HG02798 (cell line): ENCODE measurements around the gene FRS2.
"Not testable (repeated sequence)": the region's sequence is repeated elsewhere in the genome, so short reads cannot be mapped to it uniquely, and the experiment has no call there.

Source experiments
- ATAC-seq: cut with Tn5 transposase; IDR thresholded peaks from one replicate; pipeline ENCODE4 v1.9.1; 2021; ENCODE audit warnings: mild to moderate bottlenecking; ENCODE audit not compliant: unreplicated experiment, poor library complexity

FRS2 gene, protein sequence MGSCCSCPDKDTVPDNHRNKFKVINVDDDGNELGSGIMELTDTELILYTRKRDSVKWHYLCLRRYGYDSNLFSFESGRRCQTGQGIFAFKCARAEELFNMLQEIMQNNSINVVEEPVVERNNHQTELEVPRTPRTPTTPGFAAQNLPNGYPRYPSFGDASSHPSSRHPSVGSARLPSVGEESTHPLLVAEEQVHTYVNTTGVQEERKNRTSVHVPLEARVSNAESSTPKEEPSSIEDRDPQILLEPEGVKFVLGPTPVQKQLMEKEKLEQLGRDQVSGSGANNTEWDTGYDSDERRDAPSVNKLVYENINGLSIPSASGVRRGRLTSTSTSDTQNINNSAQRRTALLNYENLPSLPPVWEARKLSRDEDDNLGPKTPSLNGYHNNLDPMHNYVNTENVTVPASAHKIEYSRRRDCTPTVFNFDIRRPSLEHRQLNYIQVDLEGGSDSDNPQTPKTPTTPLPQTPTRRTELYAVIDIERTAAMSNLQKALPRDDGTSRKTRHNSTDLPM

DNA sequence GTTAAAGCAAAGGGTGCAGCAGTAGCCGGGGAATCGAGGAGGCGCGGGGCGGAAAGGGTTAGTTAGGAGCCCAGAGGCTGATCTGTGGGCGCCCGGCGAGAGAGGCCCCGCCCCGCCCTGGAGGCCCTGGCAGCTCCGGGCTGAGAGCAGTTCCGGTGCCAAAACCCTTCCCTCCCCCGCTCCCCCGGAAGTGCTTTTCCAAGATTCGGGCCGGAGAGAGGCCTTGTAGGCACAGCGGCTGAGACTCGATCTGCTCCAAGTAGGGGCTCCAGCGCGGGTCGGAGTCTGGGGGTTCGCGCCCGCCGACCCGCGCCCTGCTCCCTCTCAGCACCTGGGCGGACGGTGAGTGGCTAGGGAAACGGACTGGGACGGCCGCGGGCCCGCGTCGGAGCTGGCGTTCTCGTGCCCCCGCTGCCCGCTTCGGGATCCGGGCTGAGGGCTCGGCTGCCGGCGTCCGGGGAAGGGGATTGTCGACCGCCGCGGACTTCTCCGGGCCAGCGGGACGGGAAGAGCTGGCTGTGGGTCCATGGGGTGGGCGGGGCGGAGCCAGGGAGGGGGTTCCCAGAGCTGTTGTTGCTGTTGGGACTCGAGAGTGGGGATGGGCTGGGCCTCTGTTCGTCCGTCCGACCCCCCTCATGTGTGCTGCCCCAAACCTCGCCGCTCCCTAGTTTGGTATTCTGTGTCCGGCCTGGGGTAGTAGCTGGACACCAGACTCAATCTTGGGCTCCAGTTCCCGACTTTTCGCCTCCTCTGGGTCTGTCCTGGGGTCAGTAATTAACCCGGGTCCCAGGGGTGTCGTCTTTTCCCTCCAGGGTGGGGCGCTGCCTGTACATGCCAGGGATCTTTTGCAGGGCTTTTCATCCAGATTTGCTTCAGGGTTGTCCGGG lies at the start of gene FRS2:
Gene FRS2, plus strand, starts transcription at position 200 of the 887 bp plus-strand sequence. CDS start 98,643 bp downstream, outside the sequence.
- ATAC-seq = peak; percentile 98

DNA sequence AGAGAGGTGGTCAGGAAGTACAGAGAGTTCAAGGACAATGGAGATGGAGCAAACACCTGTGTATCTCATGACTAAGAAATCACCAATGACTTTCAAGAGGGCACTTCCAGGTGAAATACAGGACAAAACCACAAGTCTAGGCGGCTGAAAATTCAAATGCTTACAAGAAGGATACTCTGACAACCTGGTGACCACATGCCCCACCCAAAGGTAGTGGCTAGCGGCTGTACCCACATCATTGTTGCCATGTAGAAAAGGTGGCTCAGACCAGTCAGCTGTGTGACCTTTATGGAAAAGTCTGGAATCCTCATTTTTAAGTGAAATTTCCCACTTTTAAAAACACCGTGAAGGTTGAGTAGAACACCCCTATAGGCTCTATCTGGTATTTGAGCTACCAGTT lies 48.6 kb upstream of the FRS2 start:
- ATAC-seq = no peak

DNA sequence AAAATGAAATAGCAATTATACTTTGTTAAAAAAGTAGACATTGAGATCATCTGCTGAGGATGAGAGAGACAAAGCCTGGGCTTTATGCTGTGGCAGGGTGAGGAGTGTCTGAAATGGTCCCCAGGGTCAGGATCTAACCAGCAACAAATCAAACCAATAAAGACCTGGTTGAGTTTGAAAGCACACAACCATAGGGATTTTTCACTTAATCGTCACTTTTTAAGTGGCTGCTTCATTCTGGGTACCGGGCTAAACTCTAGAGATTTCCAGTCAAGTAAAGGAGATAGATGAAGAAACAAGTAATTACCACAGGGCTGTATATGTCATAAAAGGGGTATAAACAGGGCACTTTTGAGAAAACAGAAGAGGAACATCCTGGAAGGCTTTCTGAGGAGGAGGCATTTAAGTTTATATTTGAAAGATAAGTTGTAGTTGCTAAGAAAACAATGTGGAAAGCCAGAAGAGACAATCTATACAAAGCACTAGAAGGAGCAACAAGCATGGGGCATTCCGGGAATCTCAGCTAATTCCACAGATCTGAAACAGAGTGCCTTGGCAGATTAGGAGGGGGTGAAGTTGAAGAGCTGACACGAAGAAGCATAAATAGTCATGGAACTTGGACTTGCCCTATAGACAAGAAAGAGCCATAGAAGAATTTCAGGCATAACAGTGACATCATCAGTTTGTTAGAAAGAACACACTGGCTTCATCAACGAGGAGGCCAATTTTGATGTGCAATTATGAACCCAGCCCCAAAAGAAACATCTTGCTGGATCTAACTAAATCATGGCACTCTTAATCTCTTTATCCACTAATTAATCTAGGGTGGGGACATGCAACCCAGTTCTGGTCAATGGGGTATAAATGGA lies 46.9 kb upstream of the FRS2 start:
- no peak for ATAC-seq

DNA sequence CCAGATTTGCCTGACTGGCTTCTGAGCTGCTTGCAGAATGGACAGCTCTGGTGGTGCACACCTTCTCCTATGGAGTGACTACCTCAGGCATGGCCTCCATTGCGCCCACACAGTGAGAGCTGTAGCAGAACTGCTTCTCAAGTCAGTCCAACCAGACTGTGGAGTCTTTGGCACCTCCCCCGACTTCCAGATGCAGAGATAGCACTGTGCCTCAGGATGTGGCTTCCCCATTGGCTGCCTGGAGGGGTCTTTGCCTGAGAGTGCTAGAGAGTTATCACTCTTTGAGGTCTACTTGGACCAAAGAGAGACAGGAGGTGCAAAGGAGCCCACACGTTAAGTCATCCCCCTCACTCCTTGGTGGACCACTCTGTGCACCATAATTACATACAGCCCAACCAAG lies 44.8 kb upstream of the FRS2 start:
- ATAC-seq = no peak

DNA sequence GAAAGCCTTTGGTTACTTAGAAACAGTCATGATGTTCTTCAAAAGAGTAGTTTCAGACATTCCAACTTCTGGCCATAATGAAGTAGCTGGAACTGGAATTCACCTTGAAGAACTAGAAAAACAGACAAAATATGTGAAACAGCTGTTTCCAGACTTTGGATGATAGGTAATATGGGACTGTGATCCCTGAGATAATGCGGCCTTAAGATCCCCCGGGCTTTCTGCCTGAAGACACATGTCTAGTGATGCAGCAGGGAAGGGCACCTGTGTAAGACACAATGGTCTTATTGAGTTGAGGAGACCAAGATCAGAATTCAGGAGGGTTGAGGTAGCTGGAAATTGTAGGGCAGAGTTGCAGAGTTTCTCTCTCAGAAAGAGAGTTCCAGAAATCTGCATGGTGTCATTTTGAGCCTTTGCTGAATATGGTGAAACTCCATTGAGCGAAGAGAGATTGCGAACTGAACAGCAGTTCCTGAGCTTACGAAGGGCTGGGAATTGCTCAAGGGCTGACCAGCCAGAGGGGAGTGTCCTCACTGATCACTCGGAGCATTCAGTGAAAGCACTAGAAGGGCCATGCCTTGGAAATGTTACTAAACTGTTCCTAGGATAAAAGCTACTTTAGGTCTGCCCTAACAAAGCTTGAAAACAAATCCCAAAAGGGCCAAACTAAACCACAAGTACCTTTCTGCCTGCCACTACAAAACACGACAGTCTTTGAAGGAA lies 41.7 kb upstream of the FRS2 start:
- ATAC-seq = no peak

DNA sequence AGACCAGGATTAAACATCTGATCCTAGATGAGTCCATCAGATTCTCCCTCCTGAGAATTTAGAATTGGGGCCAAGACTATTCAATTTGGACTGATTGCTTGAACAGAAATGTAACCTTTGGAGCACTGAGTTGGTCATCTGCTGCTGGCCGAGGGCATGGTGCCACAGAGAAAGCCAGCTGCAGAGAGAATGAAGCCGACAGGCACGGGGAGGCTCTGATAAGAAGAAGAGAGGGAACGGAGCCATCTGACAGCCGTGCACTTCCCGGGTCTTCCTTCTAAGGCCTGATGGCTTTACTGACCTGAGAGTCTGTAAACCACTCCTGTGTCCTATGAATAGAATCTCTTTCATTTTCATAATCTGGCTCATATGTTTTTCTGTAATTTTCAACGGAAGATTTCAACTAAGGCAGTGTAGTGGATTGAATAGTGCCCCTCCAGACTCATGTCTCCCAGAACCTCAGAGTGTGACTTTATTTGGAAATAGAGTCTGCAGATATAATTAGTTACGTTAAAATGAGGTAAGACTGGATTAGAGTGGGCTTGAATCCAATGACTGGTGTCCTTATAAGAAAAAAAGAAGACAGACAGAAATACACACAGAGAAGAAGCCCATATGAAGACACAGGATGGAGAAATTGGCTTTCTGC lies 39.1 kb upstream of the FRS2 start:
- no peak for ATAC-seq

DNA sequence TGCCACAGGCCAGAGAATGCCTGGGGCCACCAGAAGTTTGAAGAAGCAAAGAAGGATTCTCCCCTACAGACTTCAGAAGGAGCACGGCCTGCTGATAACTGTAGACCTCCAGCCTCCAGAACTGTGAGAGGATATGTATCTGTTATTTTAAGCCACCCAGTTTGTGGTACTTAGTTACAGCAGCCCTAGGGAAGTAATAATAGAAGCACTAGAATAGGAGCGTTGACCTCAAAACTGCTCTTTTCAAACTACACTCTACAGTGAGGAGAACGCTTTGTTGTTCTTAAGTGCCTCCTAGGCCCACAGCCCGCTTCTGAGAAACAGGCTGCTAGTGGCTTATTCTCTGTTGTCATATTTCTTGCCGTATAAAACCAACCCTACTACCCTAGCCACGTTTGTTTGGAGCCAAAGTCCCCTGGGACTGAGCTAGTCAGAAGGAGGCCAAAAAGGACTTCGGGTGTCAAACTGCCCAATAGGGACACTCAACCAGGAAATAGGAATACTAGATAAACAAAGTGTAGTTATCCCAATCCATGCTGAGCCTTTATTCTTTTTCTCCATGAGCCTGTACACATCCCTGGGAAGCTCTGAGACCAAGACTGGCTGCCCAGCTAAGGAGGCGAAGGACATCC lies 38.5 kb upstream of the FRS2 start:
- no peak for ATAC-seq

DNA sequence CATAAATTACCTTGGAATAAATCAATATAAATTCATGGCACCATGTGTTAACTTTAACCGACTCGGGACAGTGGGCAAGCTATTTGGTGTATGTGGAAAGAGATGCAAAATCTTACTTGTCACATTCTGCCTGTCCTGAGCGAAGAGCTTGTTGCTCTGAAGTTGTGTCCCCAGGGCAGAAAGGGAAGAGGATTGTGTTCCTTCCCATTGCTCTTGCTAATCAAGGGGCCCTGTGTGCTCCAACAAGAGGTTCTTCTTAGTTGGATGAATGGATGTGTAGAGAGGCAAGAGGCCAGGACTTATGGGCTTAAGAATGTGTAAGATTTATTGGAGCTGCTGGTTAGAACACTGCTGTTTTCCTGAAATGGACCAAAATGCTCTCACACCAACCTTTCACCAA lies 36.5 kb upstream of the FRS2 start:
- ATAC-seq = no peak

DNA sequence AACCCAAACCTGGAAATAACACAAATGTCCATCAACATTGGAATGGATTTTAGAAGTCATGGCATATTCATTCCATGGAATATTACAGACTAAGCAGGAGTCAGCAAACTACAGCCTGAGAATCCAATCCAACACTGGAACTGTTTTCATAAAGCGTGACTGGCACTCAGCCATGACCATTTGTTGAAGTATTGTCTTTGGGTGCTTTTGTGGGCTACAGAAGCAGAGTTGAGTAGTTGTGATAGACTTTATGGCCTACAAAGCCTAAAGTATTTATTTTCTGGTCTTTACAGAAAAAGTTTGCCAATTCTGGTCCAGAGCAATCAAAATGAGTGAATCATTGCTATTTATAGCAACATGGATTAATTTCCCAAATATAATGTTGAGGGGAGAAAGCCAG lies 34.5 kb upstream of the FRS2 start:
- ATAC-seq = no peak

DNA sequence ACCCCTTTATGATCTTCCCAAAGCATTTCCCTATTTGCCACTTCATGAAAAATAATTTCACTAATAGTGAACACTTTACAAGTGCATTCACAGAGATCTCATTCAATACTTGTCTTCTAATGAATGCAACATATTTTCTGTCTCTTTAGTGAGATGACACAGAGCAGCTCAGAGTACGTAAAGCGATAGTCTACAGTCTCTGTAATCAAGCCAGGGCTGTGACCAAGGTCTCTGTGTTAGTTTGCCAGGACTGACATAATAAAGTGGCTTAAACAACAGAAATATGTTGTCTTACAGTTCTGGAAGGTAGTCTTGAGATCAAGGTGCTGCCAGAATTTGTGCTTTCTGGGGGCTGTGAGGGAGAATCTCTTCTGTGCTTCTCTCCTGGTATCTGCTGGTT lies 33.1 kb upstream of the FRS2 start:
- no peak for ATAC-seq

DNA sequence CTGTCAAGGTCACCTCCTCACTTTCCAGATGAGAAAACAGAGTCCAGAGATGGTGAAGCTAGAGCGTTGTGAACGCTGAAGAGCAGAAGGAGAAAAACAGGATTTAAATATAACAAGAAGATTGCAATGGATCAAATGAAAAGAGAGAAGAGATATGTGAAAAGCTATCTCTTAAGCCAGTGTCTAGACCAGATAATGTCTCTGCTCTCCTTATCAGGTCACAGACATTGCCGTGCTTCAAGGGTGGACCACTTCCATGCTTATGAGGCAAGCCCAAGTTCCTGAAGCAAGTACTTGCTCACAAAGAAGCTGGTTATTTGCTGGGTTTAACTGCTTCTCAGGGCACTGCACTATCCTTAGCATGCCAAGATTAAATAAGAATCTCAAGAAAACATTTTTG lies 31.6 kb upstream of the FRS2 start:
- ATAC-seq = no peak

DNA sequence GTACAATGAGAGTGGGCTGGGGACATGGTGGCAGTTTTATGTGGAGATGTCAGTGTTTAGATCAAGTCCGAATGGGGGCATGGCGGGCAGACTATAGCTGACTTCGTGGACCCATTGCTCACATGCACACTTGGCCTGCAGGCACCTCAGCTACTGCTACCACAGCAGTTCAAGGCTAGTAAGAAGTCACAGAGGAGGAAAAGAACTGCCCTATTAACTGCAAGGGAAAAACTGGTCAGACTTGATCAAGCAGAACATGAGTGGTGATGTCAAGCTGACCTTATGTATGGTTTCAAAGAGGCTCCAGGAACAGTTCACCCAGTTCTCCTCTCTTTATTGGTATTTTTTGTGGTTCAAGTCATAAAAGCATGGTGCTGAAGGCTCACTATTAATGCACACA lies 30.2 kb upstream of the FRS2 start:
- ATAC-seq = no peak

DNA sequence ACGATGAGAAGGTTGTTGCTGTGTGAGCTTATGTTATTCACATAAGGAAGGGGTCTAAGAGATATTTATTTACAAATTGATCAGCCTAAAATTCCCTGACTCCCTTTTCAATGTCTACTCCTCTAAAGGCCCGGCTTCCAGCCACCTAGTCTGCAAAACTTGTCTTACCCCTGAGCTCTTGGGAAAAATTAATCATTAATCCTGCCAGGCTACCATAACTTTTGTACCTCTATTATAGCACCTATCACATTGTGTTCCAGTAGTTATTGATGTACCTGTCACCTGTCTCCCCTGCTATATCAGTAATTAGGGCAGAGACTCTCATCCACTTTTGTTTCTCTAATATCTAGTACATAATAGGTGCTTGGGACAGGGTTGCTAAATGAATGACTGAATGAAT lies 29.3 kb upstream of the FRS2 start:
- ATAC-seq = no peak

DNA sequence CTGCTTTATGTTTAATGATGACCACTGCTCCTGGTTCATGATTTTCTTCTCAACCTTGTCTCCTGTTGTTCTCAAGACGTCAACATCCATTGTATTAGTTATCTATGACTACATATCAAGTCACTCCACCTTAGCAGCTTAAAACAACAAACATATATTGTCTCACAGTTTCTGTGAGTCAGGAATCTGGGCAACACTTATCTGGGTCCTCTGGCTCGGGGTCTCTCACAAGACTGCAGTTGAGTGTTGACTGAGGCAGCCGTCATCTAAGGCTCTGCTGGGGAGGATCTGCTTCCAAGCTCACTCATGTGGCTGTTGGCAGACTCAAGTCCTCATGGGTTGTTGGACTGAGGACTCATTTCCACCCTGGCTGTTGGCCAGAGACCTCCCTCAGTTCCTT lies 27.3 kb upstream of the FRS2 start:
- no peak for ATAC-seq

DNA sequence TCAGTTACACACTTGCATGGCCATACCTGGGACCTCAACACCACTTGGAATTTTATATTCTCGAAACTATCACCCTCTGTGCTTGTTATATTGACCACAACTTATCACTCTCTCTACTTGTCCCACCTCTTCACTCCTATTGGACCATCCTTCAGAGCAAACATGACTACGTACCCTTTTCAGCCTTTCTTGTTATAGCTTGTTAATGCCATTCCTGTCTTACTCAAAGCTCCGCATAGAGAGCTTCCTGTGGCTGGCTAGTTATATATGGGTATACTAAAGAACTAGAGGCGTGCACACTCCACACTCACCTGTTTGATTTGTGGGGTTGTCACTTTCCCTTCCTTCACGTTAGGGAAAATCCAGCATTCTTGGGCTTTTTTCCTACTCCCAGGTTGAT lies 26.3 kb upstream of the FRS2 start:
- no peak for ATAC-seq

DNA sequence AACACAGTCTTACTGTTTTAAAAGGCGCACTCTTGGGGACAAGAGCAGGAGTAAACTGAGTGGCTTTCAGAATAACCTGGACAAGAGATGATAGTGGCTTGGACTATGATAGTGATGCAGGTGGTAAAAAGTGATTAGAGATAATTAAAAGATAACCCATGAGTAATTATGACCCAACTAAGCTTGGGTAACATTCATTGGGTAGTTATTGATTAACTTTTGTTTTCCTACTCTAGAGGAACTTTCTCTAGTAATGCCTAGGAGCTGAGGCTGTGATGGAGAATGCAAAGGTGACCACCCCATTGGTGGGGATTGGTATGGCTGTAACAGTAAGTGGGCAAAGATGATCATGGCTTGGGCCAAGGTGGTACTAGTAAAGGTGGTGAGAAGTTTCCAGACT lies 22.3 kb upstream of the FRS2 start:
- ATAC-seq = no peak

DNA sequence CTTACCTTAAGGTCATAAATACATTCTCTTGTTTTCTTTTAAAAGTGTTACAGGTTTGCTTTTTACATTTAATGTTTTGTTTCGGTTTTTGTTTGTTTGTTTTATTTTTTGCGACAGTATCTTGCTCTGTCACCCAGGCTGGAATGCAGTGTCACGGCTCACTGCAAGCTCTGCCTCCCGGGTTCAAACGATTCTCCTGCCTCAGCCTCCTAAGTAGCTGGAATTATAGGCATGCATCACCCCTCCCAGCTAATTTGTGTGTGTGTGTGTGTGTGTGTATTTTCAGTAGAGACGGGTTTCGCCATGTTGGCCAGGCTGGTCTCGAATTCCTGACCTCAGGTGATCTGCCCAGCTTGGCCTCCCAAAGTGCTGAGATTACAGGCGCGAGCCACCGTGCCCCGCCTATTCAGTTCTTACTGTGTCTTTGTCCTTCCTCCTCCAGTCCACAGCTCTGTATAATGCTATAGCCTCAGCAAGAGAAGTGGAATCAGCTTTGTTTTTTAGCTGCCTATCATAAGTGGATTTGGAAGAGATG lies 17.5 kb upstream of the FRS2 start:
- not testable (repeated sequence) for ATAC-seq

DNA sequence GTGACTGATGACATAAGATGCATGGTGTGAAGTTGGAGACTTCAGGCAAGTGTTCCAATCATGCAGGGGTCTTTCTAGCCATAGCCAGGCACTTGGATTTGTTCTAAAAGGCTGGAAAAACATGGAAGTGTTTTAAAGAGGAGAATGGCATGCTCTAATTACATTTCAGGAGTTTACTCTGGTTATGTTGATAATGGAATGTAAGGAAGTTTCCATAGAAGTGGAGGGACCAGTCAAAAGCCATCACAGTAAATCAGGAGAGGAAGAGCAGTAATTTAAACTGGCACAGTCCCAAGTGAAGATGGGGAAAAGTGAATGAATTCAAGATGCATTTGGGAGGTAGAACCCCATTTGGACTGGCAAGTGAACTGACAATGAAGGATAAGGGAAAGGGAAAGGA lies 13.9 kb upstream of the FRS2 start:
- no peak for ATAC-seq

DNA sequence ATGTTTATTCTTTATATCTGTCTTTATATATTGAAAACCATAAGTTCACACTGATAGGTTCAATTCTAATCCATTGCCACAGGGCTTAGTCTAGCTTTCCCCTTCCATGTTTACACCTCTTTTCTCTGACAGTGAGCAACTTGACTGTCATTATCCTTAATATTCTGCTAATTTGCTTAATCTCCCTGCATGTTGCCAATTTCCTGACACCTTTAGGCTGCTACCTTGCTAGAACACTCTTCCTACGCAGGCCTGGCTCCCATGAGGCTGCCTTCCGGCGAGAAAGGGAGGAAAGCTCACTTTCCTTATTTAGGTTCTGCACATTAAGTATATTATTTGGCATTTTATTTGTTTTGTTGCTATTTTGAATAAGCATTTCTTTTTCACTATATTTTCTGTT lies 12.8 kb upstream of the FRS2 start:
- no peak for ATAC-seq
